HG02642 (cell line): ENCODE measurements around the gene ACP1.
"Not testable (repeated sequence)": the region's sequence is repeated elsewhere in the genome, so short reads cannot be mapped to it uniquely, and the experiment has no call there.

ENCODE experiments used
- ATAC-seq: cut with Tn5 transposase; IDR thresholded peaks from one replicate; pipeline ENCODE4 v1.9.1; 2021; ENCODE audit warnings: mild to moderate bottlenecking; ENCODE audit not compliant: unreplicated experiment, poor library complexity

Gene ACP1

GRCh38 chr2:305366-305765, 40.6 kb downstream of the ACP1 start:
- no peak for ATAC-seq

- no peak for ATAC-seq
These were observed 44.6 kb downstream of the ACP1 start for GRCh38 chr2:309148-309953.

GRCh38 chr2:309954-310510, 45.3 kb downstream of the ACP1 start:
- ATAC-seq = no peak

DNA sequence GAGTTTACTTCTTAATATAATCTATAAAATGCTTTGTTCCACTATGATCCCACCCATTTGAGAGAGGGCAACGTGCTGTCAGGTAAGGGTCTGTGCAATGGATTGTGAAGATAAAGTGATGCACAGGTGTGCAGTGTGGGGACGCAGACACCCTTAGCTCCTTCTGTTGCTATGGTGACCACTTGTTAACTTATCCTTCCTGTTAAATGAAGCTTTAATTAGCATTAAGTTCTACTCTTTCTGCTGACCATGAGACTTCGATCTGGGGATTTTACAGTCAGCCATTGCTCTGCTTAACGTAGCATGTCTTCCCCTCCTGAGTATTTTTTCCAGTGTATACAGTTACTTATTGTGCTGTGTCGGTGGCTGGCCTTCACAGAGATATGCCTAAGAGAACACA, 46.2 kb downstream of the ACP1 start:
- ATAC-seq = no peak

DNA sequence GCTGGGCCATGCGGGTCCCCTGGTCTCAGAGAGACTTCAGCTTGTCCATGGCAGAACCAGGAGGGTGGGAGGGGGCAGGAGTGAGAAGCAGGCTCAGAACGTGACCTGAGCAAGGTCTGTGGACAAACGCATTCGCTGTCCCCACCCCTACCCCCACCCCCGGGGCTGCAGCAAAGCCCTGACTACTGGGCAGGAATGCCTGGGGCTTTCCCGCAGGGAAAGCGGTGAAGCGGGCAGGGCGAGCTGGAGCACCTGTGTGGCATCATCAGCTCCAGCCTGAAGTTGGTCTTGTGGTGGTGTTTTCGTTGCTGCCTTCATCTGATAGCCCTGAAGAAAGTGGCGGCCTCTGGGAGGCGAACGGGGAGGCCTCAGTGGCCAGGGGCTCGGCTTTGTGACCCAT, 49.2 kb downstream of the ACP1 start:
- no peak for ATAC-seq

- ATAC-seq = no peak
These were observed 50.0 kb downstream of the ACP1 start for GRCh38 chr2:314561-315336.

GRCh38 chr2:315925-316324, 51.2 kb downstream of the ACP1 start:
- not testable (repeated sequence) for ATAC-seq

DNA sequence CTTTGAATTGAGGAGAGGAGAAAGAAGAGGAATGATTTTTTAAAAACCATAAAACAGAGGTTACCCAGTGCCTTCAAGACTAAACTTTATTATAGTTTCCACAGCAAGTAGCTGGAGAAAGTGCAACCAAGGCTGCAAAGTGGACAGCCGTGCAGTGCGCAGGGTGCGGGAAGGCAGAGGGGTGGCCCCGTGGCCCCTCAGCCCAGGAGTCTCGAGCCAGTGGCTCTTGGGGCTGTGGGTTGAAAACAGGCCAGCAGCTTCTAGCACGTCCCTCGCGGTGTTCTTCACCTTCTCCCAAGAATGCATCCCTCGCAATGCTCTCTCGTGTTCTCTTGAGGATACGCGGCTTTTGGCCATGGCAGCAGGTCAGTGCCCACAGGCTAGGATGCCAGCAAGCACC, 51.6 kb downstream of the ACP1 start:
- no peak for ATAC-seq

- ATAC-seq = no peak
These were observed 53.0 kb downstream of the ACP1 start for GRCh38 chr2:317501-318424.

DNA sequence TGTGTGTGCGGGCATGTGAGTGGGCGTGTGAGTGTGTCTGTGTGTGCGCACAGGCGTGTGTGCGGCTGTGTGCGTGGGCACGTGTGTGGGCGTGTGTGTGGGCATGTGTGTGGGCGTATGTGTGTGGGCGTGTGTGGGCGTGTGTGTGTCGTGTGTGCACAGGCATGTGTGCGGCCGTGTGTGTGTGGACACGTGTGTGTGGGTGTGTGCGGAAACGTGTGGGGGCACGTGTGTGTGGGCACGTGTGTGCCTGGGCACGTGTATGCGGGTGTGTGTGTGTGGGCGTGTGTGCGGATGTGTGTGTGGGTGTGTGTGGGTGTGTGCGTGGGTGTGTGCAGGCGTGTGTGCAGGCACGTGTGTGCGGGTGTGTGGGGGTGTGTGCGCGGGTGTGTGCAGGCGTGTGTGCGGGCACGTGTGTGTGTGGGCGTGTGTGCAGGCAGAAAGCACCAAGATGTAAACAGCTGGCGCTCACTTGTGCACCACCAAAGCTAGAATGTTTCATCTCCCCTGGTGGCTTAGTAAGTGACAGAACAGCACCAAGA, 54.4 kb downstream of the ACP1 start:
- ATAC-seq = no peak

DNA sequence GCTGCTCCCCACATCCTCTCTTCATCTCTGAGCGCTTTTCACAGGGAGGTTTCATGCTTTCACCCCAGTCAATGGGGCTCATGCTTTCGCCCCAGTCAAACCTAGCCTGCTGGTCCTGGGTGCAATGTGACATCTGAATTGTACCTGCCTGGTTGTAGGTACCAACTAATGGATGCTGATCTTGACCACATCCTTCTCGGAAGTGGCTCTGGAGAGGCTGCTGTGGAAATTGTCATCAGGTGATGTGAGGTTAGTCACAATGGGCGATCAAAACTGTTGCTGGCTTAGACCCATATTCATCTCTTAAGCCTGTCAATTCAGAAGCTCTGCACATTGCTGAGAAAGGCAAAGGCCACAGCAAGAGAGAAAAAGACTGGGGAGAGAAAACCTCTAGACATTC, 55.8 kb downstream of the ACP1 start:
- ATAC-seq = no peak

DNA sequence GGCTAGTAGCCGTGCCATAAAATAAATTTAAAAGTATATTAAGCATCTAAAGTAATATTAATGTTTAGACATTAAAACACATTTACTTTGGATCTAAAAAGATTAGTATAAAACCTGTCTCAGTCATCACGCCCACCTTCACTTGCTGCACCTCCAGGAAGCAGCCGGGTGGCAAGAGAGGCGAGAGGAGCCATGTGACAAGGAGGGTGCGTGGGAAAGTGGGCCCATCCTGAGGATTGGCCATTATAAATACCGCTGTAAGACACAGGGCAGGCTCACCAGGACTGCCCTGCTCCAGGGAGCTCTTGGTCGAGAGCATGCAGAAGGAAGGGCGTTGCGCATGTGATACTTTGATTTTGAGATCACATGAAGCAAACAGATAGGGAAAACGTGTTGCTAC, 57.6 kb downstream of the ACP1 start:
- ATAC-seq = no peak

DNA sequence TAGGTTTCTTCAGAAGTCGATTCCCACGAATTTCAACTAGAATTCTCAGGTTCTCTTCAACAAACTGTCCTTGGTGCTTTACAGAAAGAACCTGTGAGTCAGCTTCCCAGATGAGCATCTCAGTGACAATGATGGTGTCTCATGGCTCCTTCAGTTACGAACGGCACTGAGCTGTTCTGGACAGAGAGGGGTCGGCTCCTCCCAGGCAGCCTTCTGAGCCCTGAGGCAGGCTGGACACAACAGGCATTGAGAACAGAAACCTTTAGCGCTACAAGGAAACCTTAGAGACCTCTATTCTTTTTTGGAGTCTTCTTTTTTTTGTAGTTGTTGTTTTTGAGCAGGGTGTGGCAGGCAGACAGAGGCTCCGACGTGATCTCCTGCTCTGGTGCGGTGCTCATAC, 58.3 kb downstream of the ACP1 start:
- ATAC-seq = no peak
